ENCODE measurements around the gene ARL9.

ARL9 gene

DNA sequence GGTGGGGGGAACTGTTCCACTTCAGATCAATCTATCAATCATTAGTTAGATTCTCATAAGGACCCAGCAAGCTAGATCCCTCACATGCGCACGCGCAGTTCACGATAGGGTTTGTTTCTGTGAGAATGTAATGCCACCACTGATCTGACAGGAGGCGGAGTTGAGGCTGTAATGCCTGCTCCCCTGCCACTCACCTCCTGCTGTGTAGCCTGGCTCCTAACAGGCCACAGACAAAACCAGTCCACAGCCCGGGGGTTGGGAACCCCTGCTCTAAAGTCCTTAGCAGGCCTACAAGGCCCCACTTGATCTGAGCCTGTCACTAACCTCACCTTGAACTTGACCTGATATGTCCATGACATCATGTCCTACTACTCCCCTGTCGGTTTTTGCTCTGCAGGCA lies 30.3 kb downstream of the ARL9 start:
- Mint-ChIP-seq H3K27ac (no peak overlapping the region), H3K4me1 (no peaks in the 10 kb centered on the region), H3K27me3 (ENCODE audit: low read depth, poor library complexity) (peaks cover 17% of the 10 kb centered on the region), H3K9me3 (peaks cover 3% of the 10 kb centered on the region), H3K4me3 (no peak overlapping the region), H3K36me3 (ENCODE audit: low read depth) (no peaks in the 10 kb centered on the region)
- no peak for DNase-seq
- TF ChIP-seq, protein P1, sequence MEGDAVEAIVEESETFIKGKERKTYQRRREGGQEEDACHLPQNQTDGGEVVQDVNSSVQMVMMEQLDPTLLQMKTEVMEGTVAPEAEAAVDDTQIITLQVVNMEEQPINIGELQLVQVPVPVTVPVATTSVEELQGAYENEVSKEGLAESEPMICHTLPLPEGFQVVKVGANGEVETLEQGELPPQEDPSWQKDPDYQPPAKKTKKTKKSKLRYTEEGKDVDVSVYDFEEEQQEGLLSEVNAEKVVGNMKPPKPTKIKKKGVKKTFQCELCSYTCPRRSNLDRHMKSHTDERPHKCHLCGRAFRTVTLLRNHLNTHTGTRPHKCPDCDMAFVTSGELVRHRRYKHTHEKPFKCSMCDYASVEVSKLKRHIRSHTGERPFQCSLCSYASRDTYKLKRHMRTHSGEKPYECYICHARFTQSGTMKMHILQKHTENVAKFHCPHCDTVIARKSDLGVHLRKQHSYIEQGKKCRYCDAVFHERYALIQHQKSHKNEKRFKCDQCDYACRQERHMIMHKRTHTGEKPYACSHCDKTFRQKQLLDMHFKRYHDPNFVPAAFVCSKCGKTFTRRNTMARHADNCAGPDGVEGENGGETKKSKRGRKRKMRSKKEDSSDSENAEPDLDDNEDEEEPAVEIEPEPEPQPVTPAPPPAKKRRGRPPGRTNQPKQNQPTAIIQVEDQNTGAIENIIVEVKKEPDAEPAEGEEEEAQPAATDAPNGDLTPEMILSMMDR (IDR thresholded peaks at IDR 0.05) = no peak

DNA sequence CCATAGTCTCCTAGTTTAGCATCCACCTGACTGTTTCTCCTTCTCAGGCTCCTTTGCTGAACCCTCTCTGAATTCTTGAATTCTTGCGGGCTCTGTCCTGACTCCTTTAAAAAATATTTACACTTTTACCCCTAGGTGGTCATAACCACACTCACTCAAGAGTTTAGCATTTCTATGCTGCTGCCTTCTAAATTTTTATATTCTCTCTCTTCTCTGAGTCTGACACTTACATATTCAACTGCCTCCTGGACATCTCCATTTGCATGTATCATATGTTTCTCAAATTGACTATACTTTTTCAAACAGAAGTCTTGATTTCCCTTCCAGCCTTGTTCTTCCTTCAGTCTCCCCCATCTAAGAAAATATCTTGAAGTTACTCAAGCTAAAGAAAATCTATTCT lies 31.6 kb downstream of the ARL9 start:
- no peaks in the 10 kb centered on the region for H3K4me1 Mint-ChIP-seq
- DNase-seq = no peak
- H3K36me3 Mint-ChIP-seq (ENCODE audit: low read depth) = no peaks in the 10 kb centered on the region
- H3K9me3 Mint-ChIP-seq = peaks cover 3% of the 10 kb centered on the region
- no peak overlapping the region for H3K4me3 Mint-ChIP-seq
- H3K27ac Mint-ChIP-seq = no peak overlapping the region
- H3K27me3 Mint-ChIP-seq (ENCODE audit: low read depth, poor library complexity) = peaks cover 17% of the 10 kb centered on the region
- TF ChIP-seq, protein P1 (IDR thresholded peaks at IDR 0.05) = no peak

DNA sequence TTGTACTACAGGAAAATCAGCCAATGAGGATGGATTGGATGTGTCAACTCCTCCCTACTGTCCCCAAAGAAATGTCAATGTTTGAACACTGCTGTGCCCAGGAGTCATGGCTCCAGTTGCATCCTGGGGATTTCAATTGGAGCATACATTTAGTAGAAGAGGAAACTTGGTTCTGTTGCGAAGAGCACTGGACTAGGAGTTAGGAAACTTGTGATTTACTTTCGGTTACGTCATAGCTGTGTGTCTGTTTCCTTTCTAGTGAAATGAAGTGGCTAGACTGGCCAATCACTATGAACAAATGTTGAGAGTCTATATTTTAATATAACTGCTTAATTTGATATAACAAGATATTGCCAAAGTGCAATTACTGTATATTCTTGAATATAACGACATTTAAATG lies 35.2 kb downstream of the ARL9 start:
- Mint-ChIP-seq H3K4me1 (peaks cover 4% of the 10 kb centered on the region), H3K4me3 (no peak overlapping the region)

DNA sequence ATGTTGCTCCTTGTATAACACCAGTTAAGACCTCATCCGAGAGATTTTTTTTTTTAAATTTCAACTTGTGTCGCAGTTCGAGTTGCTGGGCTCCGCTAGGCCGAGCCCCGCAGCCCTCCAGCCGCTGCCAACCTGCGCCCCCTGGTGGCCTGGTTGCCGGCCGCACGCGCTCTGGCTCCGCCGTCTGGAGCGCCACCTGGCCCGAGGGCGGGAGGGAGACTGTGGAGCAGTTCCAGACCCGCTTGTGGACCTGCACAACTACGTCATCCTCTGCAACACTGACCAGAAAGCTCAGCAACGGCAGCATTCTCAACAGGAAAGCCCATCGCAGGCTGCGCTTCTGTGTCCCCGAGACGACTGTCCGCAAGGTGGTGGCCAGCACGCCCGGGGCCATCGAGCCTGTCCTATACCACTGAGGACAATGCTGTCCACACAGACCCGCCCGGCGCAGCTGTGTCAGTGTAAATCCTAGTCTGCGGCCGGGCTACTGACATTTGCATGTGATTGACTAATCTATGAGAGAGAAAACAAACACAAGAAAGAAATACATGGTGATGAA lies 39.1 kb downstream of the ARL9 start:
- H3K27ac Mint-ChIP-seq = no peak overlapping the region
- peak overlapping the region; percentile 75 for H3K4me3 Mint-ChIP-seq
- TF ChIP-seq, protein P1 (IDR thresholded peaks at IDR 0.05) = peak; percentile 98
- no peaks in the 10 kb centered on the region for H3K9me3 Mint-ChIP-seq
- peaks cover 38% of the 10 kb centered on the region for H3K27me3 Mint-ChIP-seq (ENCODE audit: low read depth, poor library complexity)
- no peaks in the 10 kb centered on the region for H3K36me3 Mint-ChIP-seq (ENCODE audit: low read depth)
- H3K4me1 Mint-ChIP-seq = peaks cover 4% of the 10 kb centered on the region
- DNase-seq = peak; percentile 96

More for the DNA sequence above, 35.2 kb downstream of the ARL9 start:
- Mint-ChIP-seq H3K27me3 (ENCODE audit: low read depth, poor library complexity) (peaks cover 35% of the 10 kb centered on the region), H3K27ac (no peak overlapping the region), H3K36me3 (ENCODE audit: low read depth) (no peaks in the 10 kb centered on the region), H3K9me3 (no peaks in the 10 kb centered on the region)
- DNase-seq = no peak
- TF ChIP-seq, protein P1 (IDR thresholded peaks at IDR 0.05) = no peak

DNA sequence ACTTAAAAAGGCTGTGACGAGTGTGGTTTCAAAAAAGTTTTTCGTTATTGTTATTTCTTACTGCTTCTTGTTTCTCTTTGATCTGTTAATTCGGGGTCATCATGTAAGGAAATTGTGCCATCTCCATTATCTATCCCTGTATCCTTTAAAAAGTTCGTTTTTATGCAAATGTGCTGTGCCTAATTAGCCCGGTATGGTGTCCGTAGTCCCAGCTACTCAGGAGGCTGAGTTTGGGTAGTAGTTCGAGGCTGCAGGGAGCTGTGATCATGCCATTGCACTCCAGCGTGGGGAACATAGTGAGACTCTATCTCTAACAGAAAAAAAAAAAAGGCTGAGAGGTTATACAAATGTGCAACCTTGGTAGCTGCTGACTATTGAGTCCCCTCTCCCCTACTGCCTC lies 45.1 kb downstream of the ARL9 start:
- Mint-ChIP-seq H3K27ac (no peak overlapping the region), H3K4me1 (peaks cover 4% of the 10 kb centered on the region), H3K27me3 (ENCODE audit: low read depth, poor library complexity) (peaks cover 30% of the 10 kb centered on the region), H3K9me3 (peaks cover 6% of the 10 kb centered on the region), H3K4me3 (no peak overlapping the region), H3K36me3 (ENCODE audit: low read depth) (no peaks in the 10 kb centered on the region)
- DNase-seq = no peak
- TF ChIP-seq, protein P1 (IDR thresholded peaks at IDR 0.05) = no peak

DNA sequence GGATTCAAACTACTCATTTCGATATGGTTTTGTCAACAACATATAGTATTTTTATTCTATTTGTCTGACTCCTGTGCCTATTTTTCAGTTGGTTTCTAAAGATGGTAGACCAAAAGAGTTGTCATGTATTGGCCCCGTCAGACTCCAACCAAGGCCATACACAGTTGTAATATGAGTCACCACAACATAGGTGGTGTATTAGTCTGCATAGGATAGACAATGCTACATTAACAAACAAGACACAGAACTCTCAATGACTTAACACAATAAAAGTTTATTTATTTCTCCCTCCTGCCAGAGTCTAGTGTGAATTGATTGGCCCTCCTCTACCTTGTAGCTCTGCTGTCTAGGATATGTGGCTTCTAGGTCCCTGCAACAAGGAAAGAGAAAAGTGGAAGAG lies 45.9 kb downstream of the ARL9 start:
- peaks cover 22% of the 10 kb centered on the region for H3K27me3 Mint-ChIP-seq (ENCODE audit: low read depth, poor library complexity)
- peaks cover 6% of the 10 kb centered on the region for H3K9me3 Mint-ChIP-seq
- no peak overlapping the region for H3K27ac Mint-ChIP-seq
- no peak for DNase-seq
- H3K4me3 Mint-ChIP-seq = no peak overlapping the region
- TF ChIP-seq, protein P1 (IDR thresholded peaks at IDR 0.05) = no peak
- H3K36me3 Mint-ChIP-seq (ENCODE audit: low read depth) = no peaks in the 10 kb centered on the region
- H3K4me1 Mint-ChIP-seq = peaks cover 4% of the 10 kb centered on the region

Data from nephron progenitor cell (in vitro differentiated cells).